Skeletal muscle tissue (tissue), 4 donors: ENCODE results near the gene TEX2. TPM values are rescaled to one million over a fixed set of nuclear protein-coding genes. Genes with fewer than 3 reads are reported as not detected.

ENCODE experiments used
- H3K27ac ChIP-seq: one replicate; pipeline ENCODE4 v1.7.0; 2013; ENCODE audit warnings: mild to moderate bottlenecking, low read depth, low read length, inconsistent platforms
- H3K27me3 ChIP-seq, 3 donors: one replicate each; pipeline ENCODE4 v1.7.0; 2013; ENCODE audit warnings: low read length in 3 of 3; ENCODE audit not compliant: control insufficient read depth in 3 of 3, insufficient read depth in 3 of 3
- H3K36me3 ChIP-seq, 3 donors: one replicate each; pipeline ENCODE4 v1.7.0; 2013; ENCODE audit warnings: low read length in 3 of 3; ENCODE audit not compliant: control insufficient read depth in 3 of 3, insufficient read depth in 3 of 3
- H3K4me1 ChIP-seq, 3 donors: one replicate each; pipeline ENCODE4 v1.7.0; 2013; ENCODE audit warnings: low read length in 3 of 3, mild to moderate bottlenecking in 3 of 3; ENCODE audit not compliant: control insufficient read depth in 3 of 3, insufficient read depth in 3 of 3
- H3K4me3 ChIP-seq, 3 donors: one replicate each; pipeline ENCODE4 v1.7.0; 2013; ENCODE audit warnings: low read length in 3 of 3
- H3K9ac ChIP-seq, 3 donors: one replicate each; pipeline ENCODE4 v1.7.0; 2013; ENCODE audit warnings: low read length in 3 of 3, mild to moderate bottlenecking in 3 of 3, moderate library complexity in 2 of 3, low read depth in 1 of 3
- H3K9me3 ChIP-seq, 3 donors: one replicate each; pipeline ENCODE4 v1.7.0; 2013; ENCODE audit warnings: low read length in 3 of 3; ENCODE audit not compliant: control insufficient read depth in 3 of 3
- total RNA-seq: library from RNA; depleted of rRNA; stranded (reverse); fragments of >200 nt; gene quantifications from one replicate; pipeline ENCODE4 v1.2.3, GENCODE V29; 2014
- donor health status: Osteomylitis.

TEX2 gene
- total RNA-seq, 1 donor from 2014 or later = 20.4 TPM

- H3K9me3 ChIP-seq = no peaks in the 10 kb centered on the region
Observed at GRCh38 chr17:64110379-64111152, 152.5 kb downstream of the TEX2 start.

GRCh38 chr17:64109400-64109799 is 153.7 kb downstream of the TEX2 start:
- Histone ChIP-seq H3K9me3 (no peaks in the 10 kb centered on the region), H3K4me1 (peaks cover 0 to 3% (median 2%) of the 10 kb centered on the region in 3 donors), H3K9ac (no peak overlapping the region), H3K36me3 (no peaks in the 10 kb centered on the region), H3K27ac (no peak overlapping the region), H3K4me3 (no peak overlapping the region), H3K27me3 (no peaks in the 10 kb centered on the region)

More at GRCh38 chr17:64110379-64111152, 152.5 kb downstream of the TEX2 start:
- no peaks in the 10 kb centered on the region for H3K27me3 ChIP-seq
- H3K9ac ChIP-seq = no peak overlapping the region
- H3K36me3 ChIP-seq = no peaks in the 10 kb centered on the region
- peaks cover 5 to 11% (median 7%) of the 10 kb centered on the region in 3 donors for H3K4me1 ChIP-seq
- H3K4me3 ChIP-seq = no peak overlapping the region
- no peak overlapping the region for H3K27ac ChIP-seq

- Histone ChIP-seq H3K27me3 (no peaks in the 10 kb centered on the region), H3K36me3 (no peaks in the 10 kb centered on the region), H3K4me3 (no peak overlapping the region), H3K27ac (no peak overlapping the region), H3K9me3 (no peaks in the 10 kb centered on the region), H3K4me1 (peaks cover 0 to 3% (median 2%) of the 10 kb centered on the region in 3 donors), H3K9ac (no peak overlapping the region)
Observed at GRCh38 chr17:64107500-64108236, 155.4 kb downstream of the TEX2 start.

GRCh38 chr17:64106918-64107317 is 156.1 kb downstream of the TEX2 start:
- Histone ChIP-seq H3K4me3 (no peak overlapping the region), H3K27ac (no peak overlapping the region), H3K9me3 (no peaks in the 10 kb centered on the region), H3K9ac (no peak overlapping the region), H3K4me1 (peaks cover 0 to 3% (median 2%) of the 10 kb centered on the region in 3 donors), H3K27me3 (no peaks in the 10 kb centered on the region), H3K36me3 (no peaks in the 10 kb centered on the region)

- Histone ChIP-seq H3K4me3 (no peak overlapping the region), H3K27ac (no peak overlapping the region), H3K4me1 (peaks cover 0 to 3% (median 2%) of the 10 kb centered on the region in 3 donors), H3K27me3 (no peaks in the 10 kb centered on the region), H3K9ac (no peak overlapping the region), H3K36me3 (no peaks in the 10 kb centered on the region), H3K9me3 (no peaks in the 10 kb centered on the region)
Observed at GRCh38 chr17:64103391-64104364, 159.4 kb downstream of the TEX2 start.

- H3K27me3 ChIP-seq = no peaks in the 10 kb centered on the region
- no peaks in the 10 kb centered on the region for H3K36me3 ChIP-seq
- H3K4me3 ChIP-seq = no peak overlapping the region
- no peaks in the 10 kb centered on the region for H3K9me3 ChIP-seq
- H3K4me1 ChIP-seq = peaks cover 0 to 3% (median 2%) of the 10 kb centered on the region in 3 donors
- H3K9ac ChIP-seq = no peak overlapping the region
- H3K27ac ChIP-seq = no peak overlapping the region
Observed at GRCh38 chr17:64102627-64103390, 160.3 kb downstream of the TEX2 start.

- Histone ChIP-seq H3K4me3 (no peak overlapping the region), H3K27me3 (no peaks in the 10 kb centered on the region), H3K4me1 (peaks cover 0 to 5% (median 3%) of the 10 kb centered on the region in 3 donors), H3K36me3 (peaks cover 0 to 9% (median 3%) of the 10 kb centered on the region in 3 donors), H3K9me3 (no peaks in the 10 kb centered on the region), H3K27ac (no peak overlapping the region), H3K9ac (no peak overlapping the region)
Observed at GRCh38 chr17:64099543-64099942, 163.5 kb downstream of the TEX2 start.
